Measurements from ENCODE around the gene SEC14L1.

DNA sequence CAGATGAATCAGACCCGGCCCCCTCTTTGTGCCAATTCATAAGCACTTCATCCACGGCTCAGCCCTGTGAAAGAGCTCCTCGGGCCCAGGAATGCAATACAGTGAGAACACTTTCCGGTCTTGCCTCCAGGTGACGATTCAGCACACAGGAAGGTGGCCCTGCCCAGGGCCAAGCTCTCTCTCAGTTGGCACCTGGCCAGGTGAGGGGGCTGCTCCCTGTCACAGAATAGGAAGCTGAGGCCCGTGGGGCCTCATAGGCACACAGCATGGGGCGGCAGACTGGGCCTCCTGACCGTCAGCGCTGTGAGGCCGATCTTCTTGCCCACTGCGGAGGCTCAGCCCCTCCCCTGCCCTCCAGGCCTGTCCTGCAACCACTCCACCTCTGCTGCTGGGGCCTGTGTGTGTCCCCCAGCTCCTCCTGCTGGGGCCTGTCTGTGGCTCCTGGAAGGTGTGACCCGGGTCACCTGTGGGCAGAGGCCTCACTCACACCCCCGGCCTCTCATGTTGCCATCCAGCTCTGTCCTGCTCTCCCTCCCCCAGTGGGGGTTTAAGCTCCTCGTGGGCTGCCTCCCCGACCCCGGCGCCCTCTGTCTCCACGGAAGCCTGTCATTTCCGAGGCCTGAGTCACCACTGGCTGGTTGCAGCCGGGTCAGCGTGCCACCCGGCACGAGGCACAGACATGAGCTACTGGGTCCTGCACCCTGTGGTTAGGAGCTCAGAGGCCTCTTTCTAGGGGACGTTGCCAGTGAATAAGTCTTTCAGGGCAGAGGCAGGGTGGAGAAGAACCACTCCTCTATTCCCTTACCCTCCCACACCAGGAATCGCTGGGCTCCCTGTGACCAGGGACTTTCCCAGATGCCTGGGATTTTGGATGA lies 114.4 kb downstream of the SEC14L1 start:
- TF ChIP-seq GATA3 (IDR thresholded peaks at IDR 0.05; ENCODE audit: low read depth, low read length) (no peak), GATA2 (IDR thresholded peaks at IDR 0.05; ENCODE audit: low read depth, low read length) (no peak)

Measured in SH-SY5Y (cell line).